GM19023 (cell line): ENCODE data around the gene ENTPD7.
"Not testable (repeated sequence)": the region's sequence is repeated elsewhere in the genome, so short reads cannot be mapped to it uniquely, and the experiment has no call there.

Experiments used
- ATAC-seq: cut with Tn5 transposase; IDR thresholded peaks from one replicate; pipeline ENCODE4 v1.9.1; 2021; ENCODE audit warnings: mild to moderate bottlenecking, moderate library complexity; ENCODE audit not compliant: unreplicated experiment

ENTPD7 gene

GRCh38 chr10:99742254-99742653 is 82.9 kb downstream of the ENTPD7 start:
- ATAC-seq: no peak

GRCh38 chr10:99742701-99743100 is 83.4 kb downstream of the ENTPD7 start:
- ATAC-seq: no peak

GRCh38 chr10:99743841-99744240 is 84.5 kb downstream of the ENTPD7 start:
- ATAC-seq: no peak

GRCh38 chr10:99746166-99746565 is 86.9 kb downstream of the ENTPD7 start:
- not testable (repeated sequence) for ATAC-seq

- ATAC-seq: no peak
Measured at GRCh38 chr10:99748823-99749451, 89.6 kb downstream of the ENTPD7 start.

- ATAC-seq: no peak
Measured at GRCh38 chr10:99750641-99751040, 91.3 kb downstream of the ENTPD7 start.

- ATAC-seq: no peak
Measured at GRCh38 chr10:99754670-99755069, 95.4 kb downstream of the ENTPD7 start.
